Activated T-cell treated with anti-CD3 and anti-CD28 coated beads, Interleukin-2, amount 50 U/mL, for 72 hours (primary cell): ENCODE measurements around the gene CTNNB1. TPM values are rescaled to one million over a fixed set of nuclear protein-coding genes. Genes with fewer than 3 reads are reported as not detected.

Experiments used
- ATAC-seq, 2 donors: fragments of 150-1000 bp; cut with Tn5 transposase; replicated peaks in 1 of 2; 2 replicates each; pipeline ENCODE4 v1.10.0; 2021; ENCODE audit warnings: moderate library complexity in 2 of 2, mild to moderate bottlenecking in 1 of 2
- DNase-seq, 2 donors: peaks; one replicate each; pipeline ENCODE4 v3.0.0; 2021 to 2022; ENCODE audit warnings: mixed read lengths in 1 of 2
- H3K27ac Mint-ChIP-seq: one replicate; pipeline ENCODE4 v1.8.0; 2022; ENCODE audit warnings: mild to moderate bottlenecking, moderate library complexity, mixed read lengths
- H3K27me3 Mint-ChIP-seq: one replicate; pipeline ENCODE4 v1.8.0; 2022; ENCODE audit warnings: low read depth, mixed read lengths
- H3K36me3 Mint-ChIP-seq, 2 donors: one replicate each; pipeline ENCODE4 v1.8.0; 2022; ENCODE audit warnings: mixed read lengths in 2 of 2, mild to moderate bottlenecking in 1 of 2; ENCODE audit not compliant: insufficient read depth in 2 of 2
- H3K4me1 Mint-ChIP-seq: one replicate; pipeline ENCODE4 v1.8.0; 2022; ENCODE audit warnings: low read depth, mixed read lengths
- H3K4me3 Mint-ChIP-seq, 2 donors: one replicate each; pipeline ENCODE4 v1.8.0; 2022; ENCODE audit warnings: mild to moderate bottlenecking in 2 of 2, mixed read lengths in 2 of 2, moderate library complexity in 2 of 2
- H3K9me3 Mint-ChIP-seq, 2 donors: one replicate each; pipeline ENCODE4 v1.8.0; 2022; ENCODE audit warnings: mixed read lengths in 2 of 2
- total RNA-seq, 2 donors: library from RNA; stranded (reverse); gene quantifications; one replicate each; pipeline ENCODE4 v1.2.3, GENCODE V29; 2022

The CTNNB1 gene
- total RNA-seq, 2 donors from 2014 or later, result 93.3 to 137 TPM

- ATAC-seq, result no peak
Observed at GRCh38 chr3:41286305-41286704, 87.0 kb downstream of the CTNNB1 start.

GRCh38 chr3:41288785-41289184 is 89.5 kb downstream of the CTNNB1 start:
- Mint-ChIP-seq H3K27me3 (no peaks in the 10 kb centered on the region), H3K9me3 (peaks cover 0 to 4% of the 10 kb centered on the region in 2 donors), H3K27ac (no peak overlapping the region), H3K36me3 (peaks cover 0 to 2% of the 10 kb centered on the region in 2 donors), H3K4me3 (no peak overlapping the region), H3K4me1 (no peaks in the 10 kb centered on the region)
- no peak for DNase-seq
- no peak for ATAC-seq

More at GRCh38 chr3:41286305-41286704, 87.0 kb downstream of the CTNNB1 start:
- Mint-ChIP-seq H3K4me3 (no peak overlapping the region), H3K27ac (no peak overlapping the region), H3K4me1 (no peaks in the 10 kb centered on the region), H3K36me3 (peaks cover 0 to 3% of the 10 kb centered on the region in 2 donors), H3K9me3 (peaks cover 0 to 6% of the 10 kb centered on the region in 2 donors), H3K27me3 (no peaks in the 10 kb centered on the region)
- DNase-seq, result no peak
